Activated naive CD8-positive, alpha-beta T cell treated with anti-CD3 and anti-CD28 coated beads, Interleukin-2, amount 10 ng/mL, durations not matched to agents 7 days and 5 days (primary cell): ENCODE results near the gene PCDHA10. TPM values are rescaled to one million over a fixed set of nuclear protein-coding genes. Genes with fewer than 3 reads are reported as not detected.
"Not testable (repeated sequence)": the region's sequence is repeated elsewhere in the genome, so short reads cannot be mapped to it uniquely, and the experiment has no call there.

ENCODE experiments used
- ATAC-seq: fragments of 150-1000 bp; cut with Tn5 transposase; one replicate; pipeline ENCODE4 v1.10.0; 2021; ENCODE audit warnings: low read depth, moderate library complexity
- POLR2A ChIA-PET: fragments of 350-600 bp; sonication (Branson Sonifier 250); formaldehyde crosslinking; loops from one replicate; lab custom pipeline; 2021; ENCODE audit warnings: antibody characterized with exemption; lab: Charles Lee
- DNase-seq: peaks from one replicate; pipeline ENCODE4 v3.0.0; 2021
- H3K27ac Mint-ChIP-seq: one replicate; pipeline ENCODE4 v1.8.0; 2022; ENCODE audit warnings: mild to moderate bottlenecking, mixed read lengths
- H3K27me3 Mint-ChIP-seq: one replicate; pipeline ENCODE4 v1.8.0; 2022; ENCODE audit warnings: mild to moderate bottlenecking, moderate library complexity, mixed read lengths
- H3K36me3 Mint-ChIP-seq: one replicate; pipeline ENCODE4 v1.8.0; 2021; ENCODE audit warnings: mild to moderate bottlenecking, mixed read lengths
- H3K4me1 Mint-ChIP-seq: one replicate; pipeline ENCODE4 v1.8.0; 2021; ENCODE audit warnings: mixed read lengths
- H3K4me3 Mint-ChIP-seq: one replicate; pipeline ENCODE4 v1.8.0; 2022; ENCODE audit warnings: mild to moderate bottlenecking, moderate library complexity, mixed read lengths
- H3K9me3 Mint-ChIP-seq: one replicate; pipeline ENCODE4 v1.8.0; 2021; ENCODE audit warnings: mixed read lengths
- total RNA-seq, 2 experiments: library from RNA; stranded (reverse); gene quantifications; one replicate each; pipeline ENCODE4 v1.2.3, GENCODE V29; 2021

The PCDHA10 gene
- total RNA-seq, 2 experiments from 2014 or later, result not detected

DNA sequence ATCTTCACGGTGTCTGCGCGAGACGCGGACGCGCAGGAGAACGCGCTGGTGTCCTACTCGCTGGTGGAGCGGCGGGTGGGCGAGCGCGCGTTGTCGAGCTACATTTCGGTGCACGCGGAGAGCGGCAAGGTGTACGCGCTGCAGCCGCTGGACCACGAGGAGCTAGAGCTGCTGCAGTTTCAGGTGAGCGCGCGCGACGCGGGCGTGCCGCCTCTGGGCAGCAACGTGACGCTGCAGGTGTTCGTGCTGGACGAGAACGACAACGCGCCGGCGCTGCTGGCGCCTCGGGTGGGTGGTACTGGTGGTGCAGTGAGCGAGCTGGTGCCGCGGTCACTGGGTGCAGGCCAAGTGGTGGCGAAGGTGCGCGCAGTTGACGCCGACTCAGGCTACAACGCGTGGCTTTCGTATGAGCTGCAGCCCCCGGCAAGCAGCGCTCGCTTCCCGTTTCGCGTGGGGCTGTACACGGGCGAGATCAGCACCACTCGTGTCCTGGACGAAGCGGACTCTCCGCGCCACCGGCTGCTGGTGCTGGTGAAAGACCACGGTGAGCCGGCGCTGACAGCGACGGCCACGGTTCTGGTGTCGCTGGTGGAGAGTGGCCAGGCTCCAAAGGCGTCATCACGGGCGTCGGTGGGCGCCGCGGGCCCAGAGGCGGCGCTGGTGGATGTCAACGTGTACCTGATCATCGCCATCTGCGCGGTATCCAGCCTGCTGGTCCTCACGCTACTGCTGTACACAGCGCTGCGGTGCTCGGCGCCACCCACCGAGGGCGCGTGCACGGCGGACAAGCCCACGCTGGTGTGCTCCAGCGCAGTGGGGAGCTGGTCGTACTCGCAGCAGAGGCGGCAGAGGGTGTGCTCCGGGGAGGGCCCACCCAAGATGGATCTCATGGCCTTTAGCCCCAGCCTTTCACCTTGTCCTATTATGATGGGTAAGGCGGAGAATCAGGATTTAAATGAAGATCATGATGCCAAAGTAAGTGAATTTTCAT, 25.9 kb upstream of the PCDHA10 start:
- Mint-ChIP-seq H3K9me3 (peaks cover 20% of the 10 kb centered on the region), H3K27me3 (peaks cover 10% of the 10 kb centered on the region)
- ATAC-seq, H3K36me3 Mint-ChIP-seq, POLR2A ChIA-PET, H3K27ac Mint-ChIP-seq, H3K4me1 Mint-ChIP-seq, H3K4me3 Mint-ChIP-seq: not testable (repeated sequence)
- peak; percentile 26 for DNase-seq

DNA sequence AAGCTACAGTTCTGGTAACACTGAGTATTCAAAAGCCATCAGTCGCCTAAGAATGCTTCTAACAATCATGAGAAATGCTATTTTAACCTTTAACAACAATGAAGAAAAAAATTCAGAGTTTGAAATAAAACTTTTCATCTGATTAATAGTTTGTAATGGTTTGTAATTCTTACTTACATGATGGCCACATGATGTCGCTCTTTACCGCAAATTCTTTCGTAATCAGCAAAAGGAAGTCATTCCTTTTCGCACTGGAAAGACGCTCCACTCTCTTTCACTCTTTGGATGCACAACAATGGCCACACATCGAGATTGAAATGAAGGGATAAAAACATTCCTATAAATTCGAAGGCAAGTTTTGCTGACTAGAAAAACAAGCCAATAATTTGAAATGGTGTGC, 21.7 kb upstream of the PCDHA10 start, which contains the start of gene PCDHA7:
PCDHA7 (plus strand) TSS at position 277 of the 400 bp plus-strand sequence; CDS start at position 392, 115 bp downstream.
- no peaks in the 10 kb centered on the region for H3K4me1 Mint-ChIP-seq
- no peaks in the 10 kb centered on the region for H3K36me3 Mint-ChIP-seq
- ATAC-seq (no peak), DNase-seq (no peak)
- no peak within 1 kb of the TSS for H3K27ac Mint-ChIP-seq
- POLR2A ChIA-PET, result no interaction called here
- peaks cover 7% of the 10 kb centered on the region for H3K27me3 Mint-ChIP-seq
- H3K9me3 Mint-ChIP-seq, result peaks cover 12% of the 10 kb centered on the region
- no peak within 1 kb of the TSS for H3K4me3 Mint-ChIP-seq

DNA sequence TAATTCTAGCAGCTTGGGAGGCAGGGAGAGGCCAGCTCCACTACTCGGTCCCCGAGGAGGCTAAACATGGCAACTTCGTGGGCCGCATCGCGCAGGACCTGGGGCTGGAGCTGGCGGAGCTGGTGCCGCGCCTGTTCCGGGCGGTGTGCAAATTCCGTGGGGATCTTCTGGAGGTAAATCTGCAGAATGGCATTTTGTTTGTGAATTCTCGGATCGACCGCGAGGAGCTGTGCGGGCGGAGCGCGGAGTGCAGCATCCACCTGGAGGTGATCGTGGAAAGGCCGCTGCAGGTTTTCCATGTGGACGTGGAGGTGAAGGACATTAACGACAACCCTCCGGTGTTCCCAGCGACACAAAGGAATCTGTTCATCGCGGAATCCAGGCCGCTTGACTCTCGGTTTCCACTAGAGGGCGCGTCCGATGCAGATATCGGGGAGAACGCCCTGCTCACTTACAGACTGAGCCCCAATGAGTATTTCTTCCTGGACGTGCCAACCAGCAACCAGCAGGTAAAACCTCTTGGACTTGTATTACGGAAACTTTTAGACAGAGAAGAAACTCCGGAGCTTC, 21.2 kb upstream of the PCDHA10 start:
- H3K27me3 Mint-ChIP-seq, DNase-seq, POLR2A ChIA-PET, H3K4me3 Mint-ChIP-seq, H3K27ac Mint-ChIP-seq, H3K4me1 Mint-ChIP-seq, H3K36me3 Mint-ChIP-seq, ATAC-seq: not testable (repeated sequence)
- H3K9me3 Mint-ChIP-seq, result peaks cover 12% of the 10 kb centered on the region

DNA sequence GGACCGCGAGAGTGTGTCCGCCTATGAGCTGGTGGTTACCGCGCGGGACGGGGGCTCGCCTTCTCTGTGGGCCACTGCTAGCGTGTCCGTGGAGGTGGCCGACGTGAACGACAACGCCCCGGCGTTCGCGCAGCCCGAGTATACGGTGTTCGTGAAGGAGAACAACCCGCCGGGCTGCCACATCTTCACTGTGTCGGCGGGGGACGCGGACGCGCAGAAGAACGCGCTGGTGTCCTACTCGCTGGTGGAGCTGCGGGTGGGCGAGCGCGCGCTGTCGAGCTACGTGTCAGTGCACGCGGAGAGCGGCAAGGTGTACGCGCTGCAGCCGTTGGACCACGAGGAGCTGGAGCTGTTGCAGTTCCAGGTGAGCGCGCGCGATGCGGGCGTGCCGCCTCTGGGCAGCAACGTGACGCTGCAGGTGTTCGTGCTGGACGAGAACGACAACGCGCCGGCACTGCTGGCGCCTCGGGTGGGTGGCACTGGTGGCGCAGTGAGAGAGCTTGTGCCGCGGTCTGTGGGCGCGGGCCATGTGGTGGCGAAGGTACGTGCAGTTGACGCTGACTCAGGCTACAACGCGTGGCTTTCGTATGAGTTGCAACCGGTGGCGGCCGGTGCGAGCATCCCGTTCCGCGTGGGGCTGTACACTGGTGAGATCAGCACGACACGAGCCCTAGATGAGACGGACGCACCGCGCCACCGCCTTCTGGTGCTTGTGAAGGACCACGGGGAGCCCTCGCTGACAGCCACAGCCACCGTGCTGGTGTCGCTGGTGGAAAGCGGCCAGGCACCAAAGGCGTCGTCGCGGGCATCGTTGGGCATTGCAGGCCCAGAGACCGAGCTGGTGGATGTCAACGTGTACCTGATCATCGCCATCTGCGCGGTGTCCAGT, 19.8 kb upstream of the PCDHA10 start:
- Mint-ChIP-seq H3K27ac (no peak overlapping the region), H3K27me3 (peaks cover 7% of the 10 kb centered on the region), H3K36me3 (no peaks in the 10 kb centered on the region), H3K9me3 (peaks cover 16% of the 10 kb centered on the region), H3K4me1 (no peaks in the 10 kb centered on the region), H3K4me3 (no peak overlapping the region)
- DNase-seq, result peak; percentile 27
- POLR2A ChIA-PET, result no interaction called here
- ATAC-seq, result no peak

DNA sequence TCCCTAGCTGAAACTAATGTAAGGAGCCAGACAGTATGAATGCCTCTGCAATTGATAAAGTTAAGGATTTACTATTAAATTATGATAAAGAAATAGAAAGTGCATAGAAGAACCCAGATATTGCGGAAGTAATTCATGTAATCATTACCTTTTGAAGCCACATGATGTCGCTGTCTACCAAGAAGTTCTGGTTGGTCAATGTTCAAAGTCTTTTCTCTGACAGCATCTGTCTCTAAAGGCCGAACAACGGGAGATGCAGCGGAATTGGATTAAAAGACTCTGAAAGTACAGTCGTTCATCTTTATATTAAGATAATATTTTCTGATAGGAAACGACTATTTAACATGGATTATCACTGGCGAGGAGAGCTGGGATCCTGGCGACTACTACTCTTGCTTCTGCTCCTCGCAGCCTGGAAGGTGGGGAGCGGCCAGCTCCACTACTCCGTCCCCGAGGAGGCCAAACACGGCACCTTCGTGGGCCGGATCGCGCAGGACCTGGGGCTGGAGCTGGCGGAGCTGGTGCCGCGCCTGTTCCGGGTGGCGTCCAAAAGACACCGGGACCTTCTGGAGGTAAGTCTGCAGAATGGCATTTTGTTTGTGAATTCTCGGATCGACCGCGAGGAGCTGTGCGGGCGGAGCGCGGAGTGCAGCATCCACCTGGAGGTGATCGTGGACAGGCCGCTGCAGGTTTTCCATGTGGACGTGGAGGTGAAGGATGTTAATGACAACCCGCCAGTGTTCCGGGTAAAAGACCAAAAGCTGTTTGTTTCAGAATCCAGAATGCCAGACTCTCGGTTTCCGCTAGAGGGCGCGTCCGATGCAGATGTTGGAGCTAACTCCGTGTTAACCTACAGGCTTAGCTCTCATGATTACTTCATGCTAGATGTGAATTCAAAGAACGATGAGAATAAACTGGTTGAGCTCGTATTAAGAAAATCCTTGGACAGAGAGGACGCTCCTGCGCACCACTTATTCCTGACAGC, 14.4 kb upstream of the PCDHA10 start, which contains the start of gene PCDHA8:
PCDHA8 (plus strand) TSS at position 210 of the 985 bp plus-strand sequence; CDS start at position 345, 135 bp downstream.
- DNase-seq (no peak), ATAC-seq (no peak)
- Mint-ChIP-seq H3K27ac (peak within 1 kb of the TSS; percentile 25), H3K36me3 (no peaks in the 10 kb centered on the region), H3K4me3 (no peak within 1 kb of the TSS), H3K9me3 (peaks cover 10% of the 10 kb centered on the region), H3K4me1 (no peaks in the 10 kb centered on the region), H3K27me3 (no peaks in the 10 kb centered on the region)
- POLR2A ChIA-PET, result no interaction called here

DNA sequence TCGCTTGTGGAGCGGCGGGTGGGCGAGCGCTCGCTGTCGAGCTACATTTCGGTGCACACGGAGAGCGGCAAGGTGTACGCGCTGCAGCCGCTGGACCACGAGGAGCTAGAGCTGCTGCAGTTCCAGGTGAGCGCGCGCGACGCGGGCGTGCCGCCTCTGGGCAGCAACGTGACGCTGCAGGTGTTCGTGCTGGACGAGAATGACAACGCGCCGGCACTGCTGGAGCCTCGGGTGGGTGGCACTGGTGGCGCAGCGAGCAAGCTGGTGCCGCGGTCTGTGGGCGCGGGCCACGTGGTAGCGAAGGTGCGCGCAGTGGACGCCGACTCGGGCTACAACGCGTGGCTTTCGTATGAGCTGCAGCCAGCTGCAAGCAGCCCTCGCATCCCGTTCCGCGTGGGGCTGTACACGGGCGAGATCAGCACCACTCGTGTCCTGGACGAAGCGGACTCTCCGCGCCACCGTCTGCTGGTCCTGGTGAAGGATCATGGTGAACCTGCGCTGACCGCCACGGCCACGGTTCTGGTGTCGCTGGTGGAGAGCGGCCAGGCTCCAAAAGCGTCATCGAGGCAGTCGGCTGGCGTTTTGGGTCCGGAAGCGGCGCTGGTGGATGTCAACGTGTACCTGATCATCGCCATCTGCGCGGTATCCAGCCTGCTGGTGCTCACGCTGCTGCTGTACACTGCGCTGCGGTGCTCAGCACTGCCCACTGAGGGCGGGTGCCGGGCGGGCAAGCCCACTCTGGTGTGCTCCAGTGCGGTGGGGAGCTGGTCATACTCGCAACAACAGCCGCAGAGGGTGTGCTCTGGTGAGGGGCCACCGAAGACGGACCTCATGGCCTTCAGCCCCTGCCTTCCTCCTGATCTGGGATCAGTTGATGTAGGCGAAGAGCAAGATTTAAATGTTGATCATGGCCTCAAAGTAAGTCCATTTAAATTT, 12.6 kb upstream of the PCDHA10 start:
- POLR2A ChIA-PET, result no interaction called here
- no peak for DNase-seq
- no peaks in the 10 kb centered on the region for H3K4me1 Mint-ChIP-seq
- H3K36me3 Mint-ChIP-seq, result no peaks in the 10 kb centered on the region
- peaks cover 4% of the 10 kb centered on the region for H3K27me3 Mint-ChIP-seq
- no peak overlapping the region for H3K27ac Mint-ChIP-seq
- no peak for ATAC-seq
- H3K4me3 Mint-ChIP-seq, result no peak overlapping the region
- H3K9me3 Mint-ChIP-seq, result peaks cover 15% of the 10 kb centered on the region

DNA sequence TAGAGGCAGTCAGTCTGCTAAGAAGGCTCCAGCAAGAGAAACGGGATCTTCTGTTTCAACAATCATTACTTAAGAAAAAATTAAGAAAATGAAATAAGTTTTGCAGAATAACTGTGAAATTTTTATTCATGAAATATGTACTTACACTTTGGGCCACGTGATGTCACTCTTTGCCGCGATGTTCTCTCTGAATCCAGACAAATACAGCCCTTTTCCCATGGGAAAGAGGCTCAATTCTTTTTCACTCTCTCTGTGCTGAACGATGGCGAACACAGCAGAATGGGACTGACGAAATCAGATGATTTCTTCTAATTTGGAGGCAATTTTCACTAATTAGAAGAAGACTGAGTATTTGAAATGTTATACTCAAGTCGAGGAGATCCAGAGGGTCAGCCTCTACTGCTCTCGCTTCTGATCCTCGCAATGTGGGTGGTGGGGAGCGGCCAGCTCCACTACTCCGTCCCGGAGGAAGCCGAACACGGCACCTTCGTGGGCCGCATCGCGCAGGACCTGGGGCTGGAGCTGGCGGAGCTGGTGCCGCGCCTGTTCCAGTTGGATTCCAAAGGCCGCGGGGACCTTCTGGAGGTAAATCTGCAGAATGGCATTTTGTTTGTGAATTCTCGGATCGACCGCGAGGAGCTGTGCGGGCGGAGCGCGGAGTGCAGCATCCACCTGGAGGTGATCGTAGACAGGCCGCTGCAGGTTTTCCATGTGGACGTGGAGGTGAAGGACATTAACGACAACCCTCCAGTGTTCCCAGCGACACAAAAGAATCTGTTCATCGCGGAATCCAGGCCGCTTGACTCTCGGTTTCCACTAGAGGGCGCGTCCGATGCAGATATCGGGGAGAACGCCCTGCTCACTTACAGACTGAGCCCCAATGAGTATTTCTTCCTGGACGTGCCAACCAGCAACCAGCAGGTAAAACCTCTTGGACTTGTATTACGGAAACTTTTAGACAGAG, 7.3 kb upstream of the PCDHA10 start, which contains the start of gene PCDHA9:
PCDHA9 (plus strand) TSS at position 244 of the 964 bp plus-strand sequence; CDS start at position 358, 114 bp downstream.
- H3K9me3 Mint-ChIP-seq, POLR2A ChIA-PET, DNase-seq, ATAC-seq, H3K4me1 Mint-ChIP-seq, H3K27me3 Mint-ChIP-seq, H3K4me3 Mint-ChIP-seq, H3K36me3 Mint-ChIP-seq, H3K27ac Mint-ChIP-seq: not testable (repeated sequence)

DNA sequence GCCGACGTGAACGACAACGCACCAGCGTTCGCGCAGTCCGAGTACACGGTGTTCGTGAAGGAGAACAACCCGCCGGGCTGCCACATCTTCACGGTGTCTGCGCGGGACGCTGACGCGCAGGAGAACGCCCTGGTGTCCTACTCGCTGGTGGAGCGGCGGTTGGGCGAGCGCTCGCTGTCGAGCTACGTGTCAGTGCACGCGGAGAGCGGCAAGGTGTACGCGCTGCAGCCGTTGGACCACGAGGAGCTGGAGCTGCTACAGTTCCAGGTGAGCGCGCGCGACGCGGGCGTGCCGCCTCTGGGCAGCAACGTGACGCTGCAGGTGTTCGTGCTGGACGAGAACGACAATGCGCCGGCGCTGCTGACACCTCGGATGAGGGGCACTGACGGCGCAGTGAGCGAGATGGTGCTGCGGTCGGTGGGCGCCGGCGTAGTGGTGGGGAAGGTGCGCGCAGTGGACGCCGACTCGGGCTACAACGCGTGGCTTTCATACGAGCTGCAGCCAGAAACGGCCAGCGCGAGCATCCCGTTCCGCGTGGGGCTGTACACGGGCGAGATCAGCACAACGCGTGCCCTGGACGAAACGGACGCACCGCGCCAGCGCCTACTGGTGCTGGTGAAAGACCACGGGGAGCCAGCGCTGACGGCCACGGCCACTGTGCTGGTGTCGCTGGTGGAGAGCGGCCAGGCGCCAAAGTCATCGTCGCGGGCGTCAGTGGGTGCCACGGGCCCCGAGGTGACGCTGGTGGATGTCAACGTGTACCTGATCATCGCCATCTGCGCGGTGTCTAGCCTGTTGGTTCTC, 5.7 kb upstream of the PCDHA10 start:
- H3K9me3 Mint-ChIP-seq, H3K27ac Mint-ChIP-seq, DNase-seq, H3K4me1 Mint-ChIP-seq, H3K36me3 Mint-ChIP-seq, POLR2A ChIA-PET, ATAC-seq, H3K4me3 Mint-ChIP-seq, H3K27me3 Mint-ChIP-seq: not testable (repeated sequence)

DNA sequence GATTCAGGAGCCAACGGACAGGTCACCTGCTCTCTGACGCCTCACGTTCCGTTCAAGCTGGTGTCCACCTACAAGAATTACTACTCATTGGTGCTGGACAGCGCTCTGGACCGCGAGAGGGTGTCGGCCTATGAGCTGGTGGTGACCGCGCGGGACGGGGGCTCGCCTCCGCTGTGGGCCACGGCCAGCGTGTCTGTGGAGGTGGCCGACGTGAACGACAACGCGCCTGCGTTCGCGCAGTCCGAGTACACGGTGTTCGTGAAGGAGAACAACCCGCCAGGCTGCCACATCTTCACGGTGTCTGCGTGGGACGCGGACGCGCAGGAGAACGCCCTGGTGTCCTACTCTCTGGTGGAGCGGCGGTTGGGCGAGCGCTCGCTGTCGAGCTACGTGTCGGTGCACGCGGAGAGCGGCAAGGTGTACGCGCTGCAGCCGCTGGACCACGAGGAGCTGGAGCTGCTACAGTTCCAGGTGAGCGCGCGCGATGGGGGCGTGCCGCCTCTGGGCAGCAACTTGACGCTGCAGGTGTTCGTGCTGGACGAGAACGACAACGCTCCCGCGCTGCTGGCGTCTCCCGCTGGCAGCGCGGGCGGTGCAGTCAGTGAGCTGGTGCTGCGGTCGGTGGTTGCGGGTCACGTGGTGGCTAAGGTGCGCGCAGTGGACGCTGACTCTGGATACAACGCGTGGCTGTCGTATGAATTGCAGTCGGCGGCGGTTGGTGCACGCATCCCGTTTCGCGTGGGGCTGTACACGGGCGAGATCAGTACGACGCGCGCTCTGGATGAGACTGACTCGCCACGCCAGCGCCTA, 1.7 kb downstream of the PCDHA10 start:
- no peak overlapping the region for H3K4me3 Mint-ChIP-seq
- H3K27ac Mint-ChIP-seq, result peak overlapping the region; percentile 51
- DNase-seq, result no peak
- no peaks in the 10 kb centered on the region for H3K36me3 Mint-ChIP-seq
- no peaks in the 10 kb centered on the region for H3K4me1 Mint-ChIP-seq
- POLR2A ChIA-PET, result no interaction called here
- H3K9me3 Mint-ChIP-seq, result peaks cover 14% of the 10 kb centered on the region
- no peaks in the 10 kb centered on the region for H3K27me3 Mint-ChIP-seq
- ATAC-seq, result no peak

DNA sequence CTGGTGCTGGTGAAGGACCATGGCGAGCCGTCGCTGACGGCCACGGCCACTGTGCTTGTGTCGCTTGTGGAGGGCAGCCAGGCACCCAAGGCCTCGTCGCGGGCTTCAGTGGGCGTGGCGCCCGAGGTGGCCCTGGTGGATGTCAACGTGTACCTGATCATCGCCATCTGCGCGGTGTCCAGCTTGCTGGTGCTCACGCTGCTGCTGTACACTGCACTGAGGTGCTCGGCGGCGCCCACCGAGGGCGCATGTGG, 2.2 kb downstream of the PCDHA10 start:
- Mint-ChIP-seq H3K27ac (no peak overlapping the region), H3K36me3 (no peaks in the 10 kb centered on the region), H3K4me3 (no peak overlapping the region), H3K9me3 (peaks cover 14% of the 10 kb centered on the region), H3K27me3 (no peaks in the 10 kb centered on the region), H3K4me1 (no peaks in the 10 kb centered on the region)
- no peak for DNase-seq
- POLR2A ChIA-PET, result no interaction called here
- no peak for ATAC-seq
